ENCODE data around the gene APCDD1L. TPM values are rescaled to one million over a fixed set of nuclear protein-coding genes. Genes with fewer than 3 reads are reported as not detected.
"Not testable (repeated sequence)": the region's sequence is repeated elsewhere in the genome, so short reads cannot be mapped to it uniquely, and the experiment has no call there.

The APCDD1L gene
- total RNA-seq, 1 donor from 2014 or later, result 0.54 TPM

GRCh38 chr20:58546756-58547622 is 31.8 kb upstream of the APCDD1L start:
- ATAC-seq (ENCODE audit: poor library complexity) (no peak), DNase-seq (no peak)
- intact Hi-C loops (cut with DNase I), result no loop called here

- ATAC-seq (ENCODE audit: poor library complexity), result no peak
- DNase-seq, result no peak
- intact Hi-C loops (cut with DNase I), result no loop called here
Observed at GRCh38 chr20:58546416-58546711, 31.2 kb upstream of the APCDD1L start.

GRCh38 chr20:58545565-58546415 is 30.6 kb upstream of the APCDD1L start:
- no peak for DNase-seq
- intact Hi-C loops (cut with DNase I), result no loop called here
- no peak for ATAC-seq (ENCODE audit: poor library complexity)

GRCh38 chr20:58544891-58545290 is 29.7 kb upstream of the APCDD1L start:
- intact Hi-C loops (cut with DNase I), result no loop called here

GRCh38 chr20:58544286-58544685 is 29.1 kb upstream of the APCDD1L start:
- intact Hi-C loops (cut with DNase I), result no loop called here
- no peak for DNase-seq
- ATAC-seq (ENCODE audit: poor library complexity), result no peak

More at GRCh38 chr20:58544891-58545290, 29.7 kb upstream of the APCDD1L start:
- ATAC-seq (ENCODE audit: poor library complexity) (no peak), DNase-seq (no peak)

GRCh38 chr20:58543274-58543673 is 28.1 kb upstream of the APCDD1L start:
- DNase-seq, result no peak
- ATAC-seq (ENCODE audit: poor library complexity), result no peak
- intact Hi-C loops (cut with DNase I), result no loop called here

GRCh38 chr20:58542411-58543095 is 27.4 kb upstream of the APCDD1L start:
- no peak for DNase-seq
- intact Hi-C loops (cut with DNase I), result no loop called here
- no peak for ATAC-seq (ENCODE audit: poor library complexity)

- intact Hi-C loops (cut with DNase I); DNase-seq; ATAC-seq (ENCODE audit: poor library complexity): not testable (repeated sequence)
Observed at GRCh38 chr20:58542034-58542410, 26.8 kb upstream of the APCDD1L start.

- no peak for ATAC-seq (ENCODE audit: poor library complexity)
- intact Hi-C loops (cut with DNase I), result no loop called here
- DNase-seq, result no peak
Observed at GRCh38 chr20:58538752-58539151, 23.6 kb upstream of the APCDD1L start.

GRCh38 chr20:58537831-58538230 is 22.6 kb upstream of the APCDD1L start:
- ATAC-seq (ENCODE audit: poor library complexity) (no peak), DNase-seq (no peak)
- intact Hi-C loops (cut with DNase I), result no loop called here

- DNase-seq (no peak), ATAC-seq (ENCODE audit: poor library complexity) (no peak)
- intact Hi-C loops (cut with DNase I), result no loop called here
Observed at GRCh38 chr20:58536289-58536688, 21.1 kb upstream of the APCDD1L start.

GRCh38 chr20:58531657-58532056 is 16.5 kb upstream of the APCDD1L start:
- DNase-seq, result no peak
- intact Hi-C loops (cut with DNase I), result no loop called here
- ATAC-seq (ENCODE audit: poor library complexity), result no peak

GRCh38 chr20:58531063-58531462 is 15.9 kb upstream of the APCDD1L start:
- intact Hi-C loops (cut with DNase I), result no loop called here
- no peak for ATAC-seq (ENCODE audit: poor library complexity)
- no peak for DNase-seq

GRCh38 chr20:58528412-58528811 is 13.2 kb upstream of the APCDD1L start:
- intact Hi-C loops (cut with DNase I), result no loop called here
- no peak for DNase-seq
- no peak for ATAC-seq (ENCODE audit: poor library complexity)

GRCh38 chr20:58526411-58526810 is 11.2 kb upstream of the APCDD1L start:
- ATAC-seq (ENCODE audit: poor library complexity) (no peak), DNase-seq (no peak)
- intact Hi-C loops (cut with DNase I), result no loop called here

GRCh38 chr20:58524814-58525213 is 9.6 kb upstream of the APCDD1L start:
- ATAC-seq (ENCODE audit: poor library complexity) (no peak), DNase-seq (no peak)
- intact Hi-C loops (cut with DNase I), result no loop called here

GRCh38 chr20:58523971-58524315 is 8.7 kb upstream of the APCDD1L start:
- ATAC-seq (ENCODE audit: poor library complexity), result no peak
- intact Hi-C loops (cut with DNase I), result no loop called here
- DNase-seq, result no peak

- intact Hi-C loops (cut with DNase I), result no loop called here
- no peak for DNase-seq
- no peak for ATAC-seq (ENCODE audit: poor library complexity)
Observed at GRCh38 chr20:58523072-58523970, 8.1 kb upstream of the APCDD1L start.

GRCh38 chr20:58522666-58523065 is 7.5 kb upstream of the APCDD1L start:
- no peak for ATAC-seq (ENCODE audit: poor library complexity)
- no peak for DNase-seq
- intact Hi-C loops (cut with DNase I), result no loop called here

Measured in Right ventricle myocardium superior (tissue), 1 donor.